ENCODE measurements around the gene IRF8. TPM values are rescaled to one million over a fixed set of nuclear protein-coding genes. Genes with fewer than 3 reads are reported as not detected.

The IRF8 gene
- total and polyA plus RNA-seq, 2 of the 13 experiments (the other 11 are each of a cell fraction or from before 2014, with no cell fraction given) = not detected

GRCh38 chr16:85850344-85850880 lies 48.5 kb upstream of the IRF8 start (continued):
- TF ChIP-seq ZNF362 (CRISPR knock-in tag; IDR thresholded peaks at IDR 0.05; ENCODE audit: borderline replicate concordance) (0 out of 2 replicates have a peak, but pooled peaks have one; percentile 35), PHF21A (CRISPR knock-in tag; IDR thresholded peaks at IDR 0.05) (peak; percentile 44; the same call in 1 of the 2 replicates), ZBTB26 (CRISPR knock-in tag; IDR thresholded peaks at IDR 0.05; ENCODE audit: borderline replicate concordance) (peak; percentile 61; the same call in 1 of the 2 replicates), ZNF7 (CRISPR knock-in tag; IDR thresholded peaks at IDR 0.05) (no peak), RCOR2 (CRISPR knock-in tag; IDR thresholded peaks at IDR 0.05) (no peak), KLF9 (CRISPR knock-in tag; IDR thresholded peaks at IDR 0.05; ENCODE audit: low read depth) (no peak), RXRA (CRISPR knock-in tag; IDR thresholded peaks at IDR 0.05) (no peak), PREB (CRISPR knock-in tag; IDR thresholded peaks at IDR 0.05) (no peak), ZNF772 (CRISPR knock-in tag; IDR thresholded peaks at IDR 0.05) (no peak), CTCF (CRISPR knock-in tag; IDR thresholded peaks at IDR 0.05) (no peak), TERF1 (CRISPR knock-in tag; IDR thresholded peaks at IDR 0.05) (no peak), SNRNP70 (IDR thresholded peaks at IDR 0.05; ENCODE audit: low read depth, low read length) (no peak), TSC22D2 (CRISPR knock-in tag; IDR thresholded peaks at IDR 0.05; ENCODE audit: borderline replicate concordance) (no peak), ZNF687 (CRISPR knock-in tag; IDR thresholded peaks at IDR 0.05) (peak; percentile 62)

All from HepG2 (cell line).